H9 (cell line): ENCODE measurements around the gene RGS3. TPM values are rescaled to one million over a fixed set of nuclear protein-coding genes. Genes with fewer than 3 reads are reported as not detected.

Source experiments
- DNase-seq: peaks from one replicate; pipeline ENCODE4 v3.0.0-alpha.2; 2017
- H2AFZ ChIP-seq: one replicate; pipeline ENCODE4 v1.6.1; 2013; ENCODE audit warnings: mild to moderate bottlenecking, low read length, control low read depth, moderate library complexity
- H2AK5ac ChIP-seq: 2 replicates; pipeline ENCODE4 v1.6.1; 2013; ENCODE audit warnings: low read length, control low read depth, mixed read lengths; ENCODE audit not compliant: insufficient read length
- H2BK120ac ChIP-seq: one replicate; pipeline ENCODE4 v1.6.1; 2013; ENCODE audit warnings: low read depth, mild to moderate bottlenecking, low read length, control low read depth, inconsistent platforms; ENCODE audit not compliant: poor library complexity, severe bottlenecking
- H2BK12ac ChIP-seq: 2 replicates; pipeline ENCODE4 v1.6.1; 2013; ENCODE audit warnings: low read length, control low read depth, mixed read lengths, low read depth; ENCODE audit not compliant: insufficient read length
- H2BK15ac ChIP-seq: 2 replicates; pipeline ENCODE4 v1.6.1; 2013; ENCODE audit warnings: low read depth, low read length, control low read depth
- H2BK20ac ChIP-seq: one replicate; pipeline ENCODE4 v1.6.1; 2013; ENCODE audit warnings: low read depth, mild to moderate bottlenecking, low read length, control low read depth, inconsistent platforms; ENCODE audit not compliant: poor library complexity, severe bottlenecking
- H2BK5ac ChIP-seq: 2 replicates; pipeline ENCODE4 v1.6.1; 2013; ENCODE audit warnings: low read length, control low read depth, mixed read lengths; ENCODE audit not compliant: insufficient read length
- H3K14ac ChIP-seq: 2 replicates; pipeline ENCODE4 v1.6.1; 2013; ENCODE audit warnings: low read length, control low read depth; ENCODE audit not compliant: insufficient read depth
- H3K18ac ChIP-seq: 2 replicates; pipeline ENCODE4 v1.6.1; 2013; ENCODE audit warnings: low read depth, mild to moderate bottlenecking, mixed read lengths, low read length, control low read depth; ENCODE audit not compliant: insufficient read length
- H3K23ac ChIP-seq: 2 replicates; pipeline ENCODE4 v1.6.1; 2013; ENCODE audit warnings: low read length, control low read depth, mixed read lengths, low read depth; ENCODE audit not compliant: insufficient read length
- H3K23me2 ChIP-seq: 2 replicates; pipeline ENCODE4 v1.6.1; 2013; ENCODE audit warnings: low read depth, mild to moderate bottlenecking, mixed read lengths, low read length, control low read depth; ENCODE audit not compliant: insufficient read length, poor library complexity, severe bottlenecking
- H3K27ac ChIP-seq: 2 replicates; pipeline ENCODE4 v1.5.1; 2013; ENCODE audit warnings: low read length, control low read depth, mixed read lengths, low read depth; ENCODE audit not compliant: insufficient read length
- H3K27me3 ChIP-seq: 2 replicates; pipeline ENCODE4 v1.6.1; 2013; ENCODE audit warnings: low read length, control low read depth, inconsistent platforms; ENCODE audit not compliant: insufficient read depth
- H3K4ac ChIP-seq: 2 replicates; pipeline ENCODE4 v1.6.1; 2013; ENCODE audit warnings: low read depth, mild to moderate bottlenecking, control low read depth, inconsistent platforms, low read length, moderate library complexity
- H3K4me1 ChIP-seq: 2 replicates; pipeline ENCODE4 v1.6.1; 2013; ENCODE audit warnings: low read length, control low read depth, inconsistent platforms; ENCODE audit not compliant: insufficient read depth
- H3K4me2 ChIP-seq: 2 replicates; pipeline ENCODE4 v1.6.1; 2013; ENCODE audit warnings: low read length, control low read depth, mixed read lengths; ENCODE audit not compliant: insufficient read length, insufficient read depth
- H3K56ac ChIP-seq: 2 replicates; pipeline ENCODE4 v1.6.1; 2013; ENCODE audit warnings: low read depth, mild to moderate bottlenecking, mixed read lengths, low read length, control low read depth; ENCODE audit not compliant: insufficient read length
- H3K79me1 ChIP-seq: 2 replicates; pipeline ENCODE4 v1.6.1; 2013; ENCODE audit warnings: low read depth, mild to moderate bottlenecking, moderate library complexity, low read length, control low read depth, inconsistent platforms; ENCODE audit not compliant: insufficient read depth, poor library complexity, severe bottlenecking
- H3K79me2 ChIP-seq: 2 replicates; pipeline ENCODE4 v1.6.1; 2013; ENCODE audit warnings: low read length, control low read depth, inconsistent platforms; ENCODE audit not compliant: insufficient read depth
- H3K9ac ChIP-seq: 2 replicates; pipeline ENCODE4 v1.6.1; 2013; ENCODE audit warnings: low read length, control low read depth, mixed read lengths; ENCODE audit not compliant: insufficient read length; ENCODE audit errors: extremely low read depth
- H3K9me3 ChIP-seq: one replicate; pipeline ENCODE4 v1.6.1; 2013; ENCODE audit warnings: low read depth, low read length, inconsistent platforms; ENCODE audit not compliant: control insufficient read depth
- H3T11ph ChIP-seq: one replicate; pipeline ENCODE4 v1.6.1; 2013; ENCODE audit warnings: mild to moderate bottlenecking, low read length, control low read depth, inconsistent platforms
- H4K20me1 ChIP-seq: one replicate; pipeline ENCODE4 v1.6.1; 2013; ENCODE audit not compliant: control insufficient read depth, insufficient read length, insufficient read depth
- H4K5ac ChIP-seq: 2 replicates; pipeline ENCODE4 v1.6.1; 2013; ENCODE audit warnings: low read depth, mild to moderate bottlenecking, mixed read lengths, low read length, control low read depth; ENCODE audit not compliant: insufficient read length
- H4K8ac ChIP-seq: replicated peaks from 2 replicates; pipeline ENCODE4 v1.6.1; 2013; ENCODE audit warnings: low read length, control low read depth, mixed read lengths, low read depth; ENCODE audit not compliant: insufficient read length
- H4K91ac ChIP-seq: 2 replicates; pipeline ENCODE4 v1.6.1; 2013; ENCODE audit warnings: low read depth, mild to moderate bottlenecking, moderate library complexity, mixed read lengths, low read length, control low read depth; ENCODE audit not compliant: insufficient read length
- H3K27ac Mint-ChIP-seq, 3 experiments: 2 replicates in 2 of 3; 3 replicates in 1 of 3; pipeline ENCODE4 v1.8.0; 2020 to 2021; ENCODE audit warnings: mixed read lengths in 3 of 3, mild to moderate bottlenecking in 1 of 3, moderate library complexity in 1 of 3
- H3K27me3 Mint-ChIP-seq: 2 replicates; pipeline ENCODE4 v1.8.0; 2021; ENCODE audit warnings: low read depth, mild to moderate bottlenecking, moderate library complexity, mixed read lengths
- H3K36me3 Mint-ChIP-seq, 3 experiments: 2 replicates in 2 of 3; 3 replicates in 1 of 3; pipeline ENCODE4 v1.8.0; 2020 to 2021; ENCODE audit warnings: low read depth in 3 of 3, mixed read lengths in 3 of 3; ENCODE audit not compliant: insufficient read depth in 1 of 3
- H3K4me1 Mint-ChIP-seq, 2 experiments: 2 replicates each; pipeline ENCODE4 v1.8.0; 2020; ENCODE audit warnings: mixed read lengths in 2 of 2
- H3K4me3 Mint-ChIP-seq, 2 experiments: 2 replicates in 1 of 2; 3 replicates in 1 of 2; pipeline ENCODE4 v1.8.0; 2020 to 2021; ENCODE audit warnings: mild to moderate bottlenecking in 2 of 2, mixed read lengths in 2 of 2, moderate library complexity in 1 of 2
- H3K9me3 Mint-ChIP-seq, 2 experiments: 2 replicates in 1 of 2; 3 replicates in 1 of 2; pipeline ENCODE4 v1.8.0; 2020; ENCODE audit warnings: mild to moderate bottlenecking in 2 of 2, mixed read lengths in 2 of 2, moderate library complexity in 1 of 2
- WGBS: extraction: QIAGEN DNeasy Blood & Tissue Kit; methylation state at CpG from one replicate; pipeline ENCODE4 v1.1.7; 2013; ENCODE audit warnings: missing lambda C conversion rate, low lambda C conversion rate, mixed read lengths; ENCODE audit not compliant: insufficient read length; ENCODE audit errors: extremely low coverage; 5-methylcytosine and 5-hydroxymethylcytosine counted together
- total RNA-seq: library from RNA; stranded (reverse); gene quantifications from 2 replicates; pipeline ENCODE4 v1.2.1, GENCODE V29; 2021
- TF ChIP-seq, protein P1 (sequence below): fragments of 200-600 bp; sonication (generic); conservative IDR thresholded peaks from 3 replicates; pipeline ENCODE4 v1.8.0; 2021; ENCODE audit warnings: antibody characterized with exemption, mild to moderate bottlenecking

The RGS3 gene
- total RNA-seq, 1 experiment from 2014 or later, result 13.9 TPM

DNA sequence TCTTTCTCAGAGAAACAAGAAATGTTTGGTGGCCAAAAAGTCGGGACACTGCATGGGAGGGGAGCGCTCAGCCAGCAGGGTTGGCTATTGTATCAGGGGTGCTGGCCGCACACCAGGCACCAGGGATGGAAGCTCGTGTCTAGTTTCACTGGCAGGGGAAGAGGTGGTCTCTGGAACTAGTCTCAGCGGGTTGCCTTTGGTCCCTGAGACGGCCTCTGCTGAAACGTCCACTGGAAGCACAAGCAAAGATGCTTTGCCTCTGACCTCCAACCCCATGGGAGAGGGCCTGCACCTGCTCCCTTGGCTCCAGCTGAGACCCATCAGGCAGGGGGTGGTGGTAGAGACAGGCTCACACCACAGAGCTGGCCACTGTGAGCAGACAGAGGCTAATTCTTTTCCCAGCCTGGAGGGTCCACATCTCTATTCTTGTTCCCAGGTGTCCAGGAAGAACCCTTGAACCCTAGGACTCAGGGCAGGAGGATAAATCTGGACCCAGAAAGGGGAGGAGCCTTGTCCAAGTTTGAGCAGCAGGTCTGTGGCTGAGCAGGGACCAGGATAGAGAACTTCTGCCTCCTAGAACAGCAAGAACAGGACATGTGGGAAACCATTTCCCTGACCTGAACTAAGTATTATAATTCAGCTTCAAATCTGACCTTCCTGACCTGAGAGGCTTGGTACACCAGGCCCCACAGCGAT is 102.6 kb downstream of the RGS3 start:
- WGBS, result no CpG with 5 or more reads among the region's 8 CpGs
- Mint-ChIP-seq H3K4me1 (peaks cover 18 to 23% of the 10 kb centered on the region in 2 experiments), H3K4me3 (peak overlapping the region in 1 of 2 experiments; percentile 87; a peak in 2 of 5 replicates), H3K27me3 (peaks cover 2% of the 10 kb centered on the region; the same call in 1 of the 2 replicates), H3K36me3 (peaks cover 0 to 2% (median 0%) of the 10 kb centered on the region in 3 experiments; a peak in 2 of 7 replicates), H3K9me3 (no peaks in the 10 kb centered on the region; a peak in 1 of 5 replicates), H3K27ac (peak overlapping the region in 1 of 3 experiments; percentile 40; a peak in 1 of 7 replicates)
- Histone ChIP-seq H2BK12ac (no peak overlapping the region), H3T11ph (no peak overlapping the region), H3K18ac (no peak overlapping the region), H3K4me1 (peaks cover 2% of the 10 kb centered on the region; the same call in 1 of the 2 replicates), H2AFZ (no peak overlapping the region), H3K79me1 (no peaks in the 10 kb centered on the region), H2BK15ac (no peak overlapping the region), H2AK5ac (no peak overlapping the region), H3K23ac (no peak overlapping the region), H3K27ac (no peak overlapping the region), H3K27me3 (no peaks in the 10 kb centered on the region; the same call in 1 of the 2 replicates), H3K14ac (no peak overlapping the region; the same call in 1 of the 2 replicates), H3K9ac (no peak overlapping the region), H2BK20ac (no peak overlapping the region), H3K9me3 (no peaks in the 10 kb centered on the region), H3K4ac (no peak overlapping the region), H3K56ac (no peak overlapping the region), H3K23me2 (no peaks in the 10 kb centered on the region), H2BK120ac (no peak overlapping the region), H4K91ac (no peak overlapping the region), H2BK5ac (no peak overlapping the region), H4K8ac (no peak overlapping the region), H4K5ac (no peak overlapping the region), H4K20me1 (no peaks in the 10 kb centered on the region), H3K4me2 (peak overlapping the region; percentile 37), H3K79me2 (no peaks in the 10 kb centered on the region)
- no peak for DNase-seq
- TF ChIP-seq, protein P1, sequence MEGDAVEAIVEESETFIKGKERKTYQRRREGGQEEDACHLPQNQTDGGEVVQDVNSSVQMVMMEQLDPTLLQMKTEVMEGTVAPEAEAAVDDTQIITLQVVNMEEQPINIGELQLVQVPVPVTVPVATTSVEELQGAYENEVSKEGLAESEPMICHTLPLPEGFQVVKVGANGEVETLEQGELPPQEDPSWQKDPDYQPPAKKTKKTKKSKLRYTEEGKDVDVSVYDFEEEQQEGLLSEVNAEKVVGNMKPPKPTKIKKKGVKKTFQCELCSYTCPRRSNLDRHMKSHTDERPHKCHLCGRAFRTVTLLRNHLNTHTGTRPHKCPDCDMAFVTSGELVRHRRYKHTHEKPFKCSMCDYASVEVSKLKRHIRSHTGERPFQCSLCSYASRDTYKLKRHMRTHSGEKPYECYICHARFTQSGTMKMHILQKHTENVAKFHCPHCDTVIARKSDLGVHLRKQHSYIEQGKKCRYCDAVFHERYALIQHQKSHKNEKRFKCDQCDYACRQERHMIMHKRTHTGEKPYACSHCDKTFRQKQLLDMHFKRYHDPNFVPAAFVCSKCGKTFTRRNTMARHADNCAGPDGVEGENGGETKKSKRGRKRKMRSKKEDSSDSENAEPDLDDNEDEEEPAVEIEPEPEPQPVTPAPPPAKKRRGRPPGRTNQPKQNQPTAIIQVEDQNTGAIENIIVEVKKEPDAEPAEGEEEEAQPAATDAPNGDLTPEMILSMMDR, result no peak
